ENCODE results near the gene CDH12. TPM values are rescaled to one million over a fixed set of nuclear protein-coding genes. Genes with fewer than 3 reads are reported as not detected.
"Not testable (repeated sequence)": the region's sequence is repeated elsewhere in the genome, so short reads cannot be mapped to it uniquely, and the experiment has no call there.

Gene CDH12
- total and polyA plus RNA-seq, 2 experiments from 2014 or later = 0.09 to 0.97 TPM

- no peaks in the 10 kb centered on the region for H3K4me1 ChIP-seq (ENCODE audit: low read depth)
- H3K4me3 ChIP-seq = no peak overlapping the region
- DNase-seq (ENCODE audit: low read depth in 1 of 2, low spot score in 1 of 2) = no peak
- H3K27ac ChIP-seq = no peak overlapping the region
- H3K36me3 ChIP-seq = no peaks in the 10 kb centered on the region
- H3K9me3 ChIP-seq (ENCODE audit: low read depth) = no peaks in the 10 kb centered on the region
- no peaks in the 10 kb centered on the region for H3K27me3 ChIP-seq
- TF ChIP-seq CTCF (IDR thresholded peaks at IDR 0.05; ENCODE audit: low read depth, low read length) = no peak
Observed at GRCh38 chr5:22319798-22320197, 533.3 kb downstream of the CDH12 start.

DNA sequence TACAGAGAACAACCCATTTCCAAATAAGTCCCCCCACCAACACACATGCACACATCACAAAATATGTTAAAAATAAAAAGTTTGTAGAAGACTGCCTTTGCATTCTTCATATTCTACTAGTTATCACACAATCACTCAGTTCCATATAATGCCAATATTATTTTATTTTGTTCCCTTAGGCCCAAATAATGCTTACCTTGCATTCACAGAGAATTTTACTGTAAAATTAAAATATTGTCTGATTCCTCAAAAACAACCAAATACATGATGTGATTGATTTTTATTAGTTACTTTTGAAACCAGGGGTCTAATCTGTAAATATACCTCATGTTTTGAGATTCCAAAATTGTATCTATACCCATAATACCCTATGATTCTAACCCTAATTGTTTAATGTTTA is 536.9 kb downstream of the CDH12 start:
- H3K4me1 ChIP-seq (ENCODE audit: low read depth) = no peaks in the 10 kb centered on the region
- H3K27ac ChIP-seq = no peak overlapping the region
- no peaks in the 10 kb centered on the region for H3K36me3 ChIP-seq
- no peak overlapping the region for H3K4me3 ChIP-seq
- no peaks in the 10 kb centered on the region for H3K27me3 ChIP-seq
- DNase-seq (ENCODE audit: low read depth in 1 of 2, low spot score in 1 of 2) = no peak
- TF ChIP-seq CTCF (IDR thresholded peaks at IDR 0.05; ENCODE audit: low read depth, low read length) = no peak
- H3K9me3 ChIP-seq (ENCODE audit: low read depth) = no peaks in the 10 kb centered on the region

DNA sequence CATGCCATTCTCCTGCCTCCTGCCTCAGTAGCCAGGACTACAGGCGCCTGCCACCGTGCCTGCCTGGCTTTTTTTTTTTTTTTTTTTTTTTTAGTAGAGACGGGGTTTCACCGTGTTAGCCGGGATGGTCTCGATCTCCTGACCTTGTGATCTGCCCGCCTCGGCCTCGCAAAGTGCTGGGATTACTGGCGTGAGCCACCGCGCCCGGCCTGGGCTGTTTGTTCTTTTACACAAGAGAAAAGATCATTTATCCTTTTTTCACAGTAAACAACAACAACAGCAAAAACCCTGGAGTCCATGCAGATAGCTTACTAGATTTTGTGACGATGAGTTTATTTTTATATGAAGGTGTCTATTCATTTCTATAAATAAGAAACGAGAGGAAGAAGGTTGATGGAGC is 538.1 kb downstream of the CDH12 start:
- H3K27me3 ChIP-seq; H3K4me3 ChIP-seq; H3K27ac ChIP-seq; DNase-seq (ENCODE audit: low read depth in 1 of 2, low spot score in 1 of 2); H3K4me1 ChIP-seq (ENCODE audit: low read depth); H3K9me3 ChIP-seq (ENCODE audit: low read depth); H3K36me3 ChIP-seq: not testable (repeated sequence)

DNA sequence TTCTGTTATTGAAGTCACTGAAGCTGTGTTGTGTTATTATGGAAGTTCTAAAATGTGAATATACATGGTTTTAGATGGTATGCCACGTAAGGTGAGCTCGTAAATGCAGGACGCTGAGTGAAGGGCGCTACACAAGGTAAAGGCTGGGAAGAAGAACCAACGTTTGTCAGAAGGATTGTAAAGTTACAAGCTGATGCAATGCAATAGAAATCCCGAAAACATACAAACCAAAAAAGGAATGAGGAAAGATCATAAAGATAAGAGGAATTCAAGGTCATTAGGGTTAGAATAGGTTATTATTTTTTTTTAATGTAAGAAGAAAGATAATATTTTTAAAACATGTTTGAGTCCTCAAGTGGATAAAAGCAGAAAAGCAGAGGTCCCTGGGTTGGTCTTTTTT is 538.6 kb downstream of the CDH12 start:
- no peak for TF ChIP-seq CTCF (IDR thresholded peaks at IDR 0.05; ENCODE audit: low read depth, low read length)

GRCh38 chr5:22306011-22306410 is 547.1 kb downstream of the CDH12 start:
- H3K4me3 ChIP-seq = no peak overlapping the region
- no peaks in the 10 kb centered on the region for H3K4me1 ChIP-seq (ENCODE audit: low read depth)
- no peak for DNase-seq (ENCODE audit: low read depth in 1 of 2, low spot score in 1 of 2)
- H3K27ac ChIP-seq = no peak overlapping the region
- no peaks in the 10 kb centered on the region for H3K9me3 ChIP-seq (ENCODE audit: low read depth)
- no peaks in the 10 kb centered on the region for H3K27me3 ChIP-seq
- no peak for TF ChIP-seq CTCF (IDR thresholded peaks at IDR 0.05; ENCODE audit: low read depth, low read length)
- H3K36me3 ChIP-seq = no peaks in the 10 kb centered on the region

More for the DNA sequence above, 538.6 kb downstream of the CDH12 start:
- DNase-seq (ENCODE audit: low read depth in 1 of 2, low spot score in 1 of 2) = no peak
- H3K36me3 ChIP-seq = no peaks in the 10 kb centered on the region
- H3K27ac ChIP-seq = no peak overlapping the region
- no peaks in the 10 kb centered on the region for H3K9me3 ChIP-seq (ENCODE audit: low read depth)
- no peaks in the 10 kb centered on the region for H3K27me3 ChIP-seq
- H3K4me1 ChIP-seq (ENCODE audit: low read depth) = no peaks in the 10 kb centered on the region
- H3K4me3 ChIP-seq = no peak overlapping the region

DNA sequence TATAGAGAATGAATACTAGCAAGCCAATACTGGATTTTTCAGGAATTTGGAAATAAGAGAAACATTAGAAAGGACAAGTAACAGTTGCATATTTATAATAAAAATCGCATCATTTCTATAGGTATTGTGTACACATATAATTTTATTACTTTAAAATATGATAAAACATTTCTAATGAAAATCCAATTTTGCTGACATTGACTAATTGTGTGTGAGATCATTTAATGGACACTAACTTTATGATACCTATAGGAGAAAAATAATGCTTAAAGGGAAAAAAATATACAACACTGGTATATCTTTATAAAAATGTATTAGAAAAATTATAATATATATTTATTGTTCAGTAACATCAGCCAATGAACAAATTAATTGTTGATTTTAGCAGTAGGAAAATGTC is 557.3 kb downstream of the CDH12 start:
- Histone ChIP-seq H3K4me1 (ENCODE audit: low read depth) (no peaks in the 10 kb centered on the region), H3K36me3 (no peaks in the 10 kb centered on the region), H3K4me3 (no peak overlapping the region), H3K9me3 (ENCODE audit: low read depth) (no peaks in the 10 kb centered on the region), H3K27ac (no peak overlapping the region), H3K27me3 (no peaks in the 10 kb centered on the region)
- no peak for DNase-seq (ENCODE audit: low read depth in 1 of 2, low spot score in 1 of 2)
- TF ChIP-seq CTCF (IDR thresholded peaks at IDR 0.05; ENCODE audit: low read depth, low read length) = no peak
